HEK293T (cell line): ENCODE measurements around the gene PPDPF.

Source experiments
- ARNT ChIP-seq: fragments of 450-650 bp; IDR thresholded peaks from 2 replicates; pipeline ENCODE4 v1.6.1; 2017; ENCODE audit warnings: mild to moderate bottlenecking
- BHLHE40 ChIP-seq: fragments of 450-650 bp; IDR thresholded peaks from 2 replicates; pipeline ENCODE4 v1.6.1; 2016; ENCODE audit warnings: mild to moderate bottlenecking, moderate library complexity, borderline replicate concordance
- ELF4 ChIP-seq: fragments of 450-650 bp; IDR thresholded peaks from 2 replicates; pipeline ENCODE4 v1.6.1; 2017; ENCODE audit warnings: antibody characterized with exemption
- FOXM1 ChIP-seq: fragments of 450-650 bp; IDR thresholded peaks from 2 replicates; pipeline ENCODE4 v1.6.1; 2017; ENCODE audit warnings: mild to moderate bottlenecking, borderline replicate concordance
- L3MBTL2 ChIP-seq: fragments of 450-650 bp; conservative IDR thresholded peaks from 2 replicates; pipeline ENCODE4 v1.6.1; 2016; ENCODE audit warnings: mild to moderate bottlenecking
- NFRKB ChIP-seq: fragments of 450-650 bp; IDR thresholded peaks from 2 replicates; pipeline ENCODE4 v1.6.1; 2016; ENCODE audit warnings: mild to moderate bottlenecking, moderate library complexity
- SP1 ChIP-seq: fragments of 450-650 bp; IDR thresholded peaks from 2 replicates; pipeline ENCODE4 v1.6.1; 2017
- SUZ12 ChIP-seq: fragments of 450-650 bp; IDR thresholded peaks from 2 replicates; pipeline ENCODE4 v1.6.1; 2016; ENCODE audit warnings: mild to moderate bottlenecking
- TF ChIP-seq, protein P1 (sequence below): fragments of 450-650 bp; IDR thresholded peaks from 2 replicates; pipeline ENCODE4 v1.6.1; 2016

DNA sequence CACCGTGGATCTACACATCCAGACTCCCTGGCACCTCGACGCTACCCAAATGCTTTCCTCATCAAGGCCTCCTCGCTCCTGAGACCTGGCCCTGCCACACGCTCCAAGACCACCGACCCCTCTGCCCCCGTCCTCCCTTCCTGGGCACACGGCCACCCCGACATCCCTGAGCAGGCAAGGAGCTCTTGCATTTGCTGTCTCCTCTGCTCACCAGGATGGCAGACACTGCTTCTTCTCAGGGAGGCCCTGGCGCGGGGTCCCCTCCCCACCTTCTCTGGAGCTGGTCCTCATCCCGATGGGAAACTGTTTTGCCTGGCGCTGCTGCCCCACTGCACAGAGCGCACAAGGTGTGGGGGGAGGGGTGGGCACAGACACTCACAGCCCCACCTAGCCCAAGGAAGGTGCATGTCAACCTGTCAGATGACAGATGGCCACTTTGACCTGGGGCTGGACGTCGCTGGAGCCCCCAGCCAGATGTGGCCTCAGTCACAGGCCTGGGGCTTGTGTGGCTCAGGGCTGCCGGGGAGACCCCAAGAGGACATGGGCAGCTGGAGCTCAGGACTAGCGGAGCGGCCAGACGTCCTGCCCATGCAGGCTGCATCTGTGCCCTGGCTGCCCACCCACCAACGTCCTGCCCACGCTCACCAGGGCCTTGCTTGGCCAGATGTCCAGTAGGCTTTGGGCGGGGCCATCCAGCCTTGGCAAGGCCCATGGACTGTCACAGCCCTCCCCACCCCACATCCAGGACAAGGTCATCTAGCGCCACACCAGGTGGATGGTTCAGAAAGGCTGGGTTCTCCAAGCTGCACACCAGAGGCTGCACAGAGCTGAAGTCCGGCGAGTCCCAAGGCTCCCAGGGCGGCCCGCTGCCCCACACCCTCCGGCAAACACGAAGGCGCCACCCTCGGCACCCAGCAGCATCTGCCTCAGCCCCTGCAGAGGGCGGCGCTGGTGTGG lies 41.9 kb upstream of the PPDPF start:
- TF ChIP-seq, protein P1, sequence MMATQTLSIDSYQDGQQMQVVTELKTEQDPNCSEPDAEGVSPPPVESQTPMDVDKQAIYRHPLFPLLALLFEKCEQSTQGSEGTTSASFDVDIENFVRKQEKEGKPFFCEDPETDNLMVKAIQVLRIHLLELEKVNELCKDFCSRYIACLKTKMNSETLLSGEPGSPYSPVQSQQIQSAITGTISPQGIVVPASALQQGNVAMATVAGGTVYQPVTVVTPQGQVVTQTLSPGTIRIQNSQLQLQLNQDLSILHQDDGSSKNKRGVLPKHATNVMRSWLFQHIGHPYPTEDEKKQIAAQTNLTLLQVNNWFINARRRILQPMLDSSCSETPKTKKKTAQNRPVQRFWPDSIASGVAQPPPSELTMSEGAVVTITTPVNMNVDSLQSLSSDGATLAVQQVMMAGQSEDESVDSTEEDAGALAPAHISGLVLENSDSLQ = no peak
- no peak for TF ChIP-seq SP1
- TF ChIP-seq ARNT = no peak
- TF ChIP-seq L3MBTL2 = no peak
- TF ChIP-seq BHLHE40 = no peak
- TF ChIP-seq FOXM1 = no peak
- TF ChIP-seq ELF4 = no peak
- no peak for TF ChIP-seq NFRKB
- TF ChIP-seq SUZ12 = no peak
